ENCODE results near the gene COX6B1.

DNA sequence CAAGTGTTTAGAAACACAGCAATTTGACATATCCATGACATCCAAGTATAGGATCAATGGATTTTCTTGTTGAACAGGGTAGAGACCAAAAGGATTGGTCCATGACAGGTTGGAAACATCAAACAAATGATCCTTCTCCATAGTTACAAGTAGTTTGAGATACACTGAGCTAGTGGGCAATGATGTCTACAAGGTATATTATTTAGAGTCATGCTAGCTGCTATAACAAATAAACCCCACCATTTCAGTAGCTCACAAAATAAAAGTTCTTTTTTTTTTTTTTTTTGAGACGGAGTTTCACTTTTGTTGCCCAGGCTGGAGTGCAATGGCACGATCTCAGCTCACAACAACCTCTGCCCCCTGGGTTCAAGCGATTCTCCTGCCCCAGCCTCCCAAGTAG, 40.5 kb upstream of the COX6B1 start:
- TF ChIP-seq, protein P1, sequence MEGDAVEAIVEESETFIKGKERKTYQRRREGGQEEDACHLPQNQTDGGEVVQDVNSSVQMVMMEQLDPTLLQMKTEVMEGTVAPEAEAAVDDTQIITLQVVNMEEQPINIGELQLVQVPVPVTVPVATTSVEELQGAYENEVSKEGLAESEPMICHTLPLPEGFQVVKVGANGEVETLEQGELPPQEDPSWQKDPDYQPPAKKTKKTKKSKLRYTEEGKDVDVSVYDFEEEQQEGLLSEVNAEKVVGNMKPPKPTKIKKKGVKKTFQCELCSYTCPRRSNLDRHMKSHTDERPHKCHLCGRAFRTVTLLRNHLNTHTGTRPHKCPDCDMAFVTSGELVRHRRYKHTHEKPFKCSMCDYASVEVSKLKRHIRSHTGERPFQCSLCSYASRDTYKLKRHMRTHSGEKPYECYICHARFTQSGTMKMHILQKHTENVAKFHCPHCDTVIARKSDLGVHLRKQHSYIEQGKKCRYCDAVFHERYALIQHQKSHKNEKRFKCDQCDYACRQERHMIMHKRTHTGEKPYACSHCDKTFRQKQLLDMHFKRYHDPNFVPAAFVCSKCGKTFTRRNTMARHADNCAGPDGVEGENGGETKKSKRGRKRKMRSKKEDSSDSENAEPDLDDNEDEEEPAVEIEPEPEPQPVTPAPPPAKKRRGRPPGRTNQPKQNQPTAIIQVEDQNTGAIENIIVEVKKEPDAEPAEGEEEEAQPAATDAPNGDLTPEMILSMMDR (IDR thresholded peaks at IDR 0.05; ENCODE audit: low read depth, low read length): no peak
- no peak for TF ChIP-seq POLR2A (IDR thresholded peaks at IDR 0.05; ENCODE audit: extremely low read depth, insufficient read length)

Measured in NB4 (cell line).